DND-41 (cell line): ENCODE measurements around the gene ZSCAN4.
A peak's percentile ranks its signal among the peaks of the same experiment; 100 is the strongest.

Experiments
- ATAC-seq: fragments of 200-7000 bp; cut with Tn5 transposase; 3 replicates; pipeline ENCODE4 v1.9.1; 2021; ENCODE audit warnings: low read depth; ENCODE audit not compliant: insufficient read depth
- DNase-seq: peaks from one replicate; pipeline ENCODE4 v3.0.0-alpha.2; 2020
- H2AFZ ChIP-seq: 2 replicates; pipeline ENCODE4 v1.6.0; 2012; ENCODE audit warnings: low read depth, low read length
- H3K27ac ChIP-seq: 2 replicates; pipeline ENCODE4 v1.5.1; 2012; ENCODE audit warnings: low read length, inconsistent platforms
- H3K27me3 ChIP-seq: fragments of 200-600 bp; sonication (generic); 2 replicates; pipeline ENCODE4 v1.6.0; 2012; ENCODE audit warnings: low read length, mild to moderate bottlenecking, inconsistent platforms; ENCODE audit not compliant: insufficient read depth, poor library complexity
- H3K36me3 ChIP-seq: 2 replicates; pipeline ENCODE4 v1.5.1; 2012; ENCODE audit warnings: low read length, inconsistent platforms; ENCODE audit not compliant: insufficient read depth
- H3K4me1 ChIP-seq: 2 replicates; pipeline ENCODE4 v1.5.1; 2012; ENCODE audit warnings: mild to moderate bottlenecking, low read length; ENCODE audit not compliant: insufficient read depth
- H3K4me2 ChIP-seq: 2 replicates; pipeline ENCODE4 v1.6.0; 2012; ENCODE audit warnings: mild to moderate bottlenecking, moderate library complexity, low read length, inconsistent platforms; ENCODE audit not compliant: insufficient read depth
- H3K4me3 ChIP-seq, 2 experiments: fragments of 200-600 bp in 1 of 2; shearing (Covaris generic) in 1 of 2; 2 replicates each; pipeline ENCODE4 v1.5.1; 2012 to 2016; ENCODE audit warnings: inconsistent platforms in 2 of 2, low read length in 2 of 2, mild to moderate bottlenecking in 2 of 2, low read depth in 1 of 2, moderate library complexity in 1 of 2
- H3K79me2 ChIP-seq: 2 replicates; pipeline ENCODE4 v1.6.0; 2012; ENCODE audit warnings: low read length, inconsistent platforms; ENCODE audit not compliant: insufficient read depth
- H3K9ac ChIP-seq: 2 replicates; pipeline ENCODE4 v1.6.0; 2012; ENCODE audit warnings: low read depth, mild to moderate bottlenecking, inconsistent platforms, low read length, moderate library complexity
- H3K9me3 ChIP-seq: 2 replicates; pipeline ENCODE4 v1.5.1; 2012; ENCODE audit warnings: low read length, moderate library complexity, mild to moderate bottlenecking, inconsistent platforms; ENCODE audit not compliant: insufficient read depth, severe bottlenecking
- H4K20me1 ChIP-seq: 2 replicates; pipeline ENCODE4 v1.6.0; 2012; ENCODE audit warnings: low read length; ENCODE audit not compliant: insufficient read depth
- EZH2 ChIP-seq: IDR thresholded peaks from 3 replicates; pipeline ENCODE4 v1.6.1; 2012; ENCODE audit warnings: borderline replicate concordance, low read depth, mild to moderate bottlenecking, moderate library complexity, low read length, inconsistent platforms; ENCODE audit not compliant: severe bottlenecking
- TF ChIP-seq, protein P1 (sequence below): IDR thresholded peaks from 2 replicates; pipeline ENCODE4 v1.5.1; 2012; ENCODE audit warnings: borderline replicate concordance, low read length, moderate library complexity, mild to moderate bottlenecking; ENCODE audit not compliant: poor library complexity, severe bottlenecking; ENCODE audit errors: extremely low read depth

ZSCAN4 gene

DNA sequence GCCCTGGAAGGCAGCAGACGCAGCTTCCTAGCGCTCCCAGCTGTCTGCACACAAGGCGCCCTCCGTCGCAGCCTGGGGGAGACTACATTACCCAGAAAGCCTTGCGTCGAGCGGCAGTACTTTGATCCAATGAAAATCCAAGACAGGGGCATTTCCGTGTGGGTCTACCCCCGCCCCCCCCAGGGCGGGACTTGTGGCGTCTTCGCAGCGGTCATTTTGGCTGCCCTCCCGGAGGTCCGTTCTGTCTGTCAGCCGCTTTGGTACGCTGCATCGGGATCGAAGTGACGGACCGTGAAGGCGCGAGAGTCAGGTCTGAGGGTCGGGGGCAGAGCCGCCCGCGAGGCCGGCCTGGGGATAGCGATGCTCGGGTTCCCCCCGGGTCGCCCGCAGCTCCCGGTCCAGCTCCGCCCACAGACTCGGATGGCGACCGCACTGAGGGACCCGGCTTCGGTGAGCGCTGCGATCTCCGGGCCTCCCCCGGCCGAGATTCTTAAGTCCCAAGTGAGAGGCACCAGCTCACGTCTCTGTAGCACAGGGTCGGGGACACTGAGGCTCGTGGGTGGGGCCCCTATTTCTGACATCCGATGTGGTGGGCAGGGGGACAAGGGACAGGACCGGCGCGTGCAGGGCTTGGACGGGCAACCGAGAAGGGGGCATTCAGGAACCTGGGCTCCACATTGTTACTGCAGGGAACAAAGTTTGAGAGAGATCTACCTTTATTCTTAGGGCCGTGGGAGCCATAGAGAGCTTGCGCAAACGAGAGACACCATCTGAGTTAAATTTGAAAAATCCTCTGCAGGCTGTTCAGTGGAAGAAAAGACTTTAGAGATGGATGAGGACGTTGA lies 35.5 kb upstream of the ZSCAN4 start, which contains the start of gene ZNF211:
TSS of gene ZNF211 (plus strand) at position 182 of the 845 bp plus-strand sequence. CDS start at position 361, 179 bp downstream.
- peak within 1 kb of the TSS; percentile 73 for H3K27ac ChIP-seq
- H2AFZ ChIP-seq: peak within 1 kb of the TSS; percentile 88
- H3K4me1 ChIP-seq: peaks cover 26% of the 10 kb centered on the region
- no peaks in the 10 kb centered on the region for H4K20me1 ChIP-seq
- ATAC-seq (peak; percentile 99), DNase-seq (peak; percentile 94)
- peaks cover 21% of the 10 kb centered on the region for H3K79me2 ChIP-seq
- peaks cover 18% of the 10 kb centered on the region for H3K9me3 ChIP-seq
- no peak for TF ChIP-seq EZH2
- TF ChIP-seq, protein P1, sequence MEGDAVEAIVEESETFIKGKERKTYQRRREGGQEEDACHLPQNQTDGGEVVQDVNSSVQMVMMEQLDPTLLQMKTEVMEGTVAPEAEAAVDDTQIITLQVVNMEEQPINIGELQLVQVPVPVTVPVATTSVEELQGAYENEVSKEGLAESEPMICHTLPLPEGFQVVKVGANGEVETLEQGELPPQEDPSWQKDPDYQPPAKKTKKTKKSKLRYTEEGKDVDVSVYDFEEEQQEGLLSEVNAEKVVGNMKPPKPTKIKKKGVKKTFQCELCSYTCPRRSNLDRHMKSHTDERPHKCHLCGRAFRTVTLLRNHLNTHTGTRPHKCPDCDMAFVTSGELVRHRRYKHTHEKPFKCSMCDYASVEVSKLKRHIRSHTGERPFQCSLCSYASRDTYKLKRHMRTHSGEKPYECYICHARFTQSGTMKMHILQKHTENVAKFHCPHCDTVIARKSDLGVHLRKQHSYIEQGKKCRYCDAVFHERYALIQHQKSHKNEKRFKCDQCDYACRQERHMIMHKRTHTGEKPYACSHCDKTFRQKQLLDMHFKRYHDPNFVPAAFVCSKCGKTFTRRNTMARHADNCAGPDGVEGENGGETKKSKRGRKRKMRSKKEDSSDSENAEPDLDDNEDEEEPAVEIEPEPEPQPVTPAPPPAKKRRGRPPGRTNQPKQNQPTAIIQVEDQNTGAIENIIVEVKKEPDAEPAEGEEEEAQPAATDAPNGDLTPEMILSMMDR: peak; percentile 37
- peak within 1 kb of the TSS; percentile 77 for H3K9ac ChIP-seq
- no peaks in the 10 kb centered on the region for H3K27me3 ChIP-seq
- peaks cover 49% of the 10 kb centered on the region for H3K36me3 ChIP-seq
- peak within 1 kb of the TSS; percentile 92 for H3K4me2 ChIP-seq
- peak within 1 kb of the TSS; percentile 59 to 80; a peak in 3 of 4 replicates for H3K4me3 ChIP-seq

DNA sequence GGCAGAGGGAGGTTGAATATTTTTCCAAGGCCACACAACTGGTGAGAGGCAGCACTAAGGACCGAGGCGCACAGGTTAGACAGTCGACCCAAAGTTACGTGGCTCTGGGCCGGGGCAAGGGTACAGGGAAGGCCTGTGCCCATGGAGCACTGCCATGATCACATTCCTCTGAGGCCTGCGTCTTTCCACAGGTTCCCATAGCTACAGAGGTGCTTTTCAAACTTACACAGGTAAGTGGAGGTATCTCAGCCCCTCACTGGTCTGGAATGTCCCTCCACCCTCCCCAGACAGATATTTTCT lies 35.0 kb upstream of the ZSCAN4 start:
- ATAC-seq (no peak), DNase-seq (no peak)
- H3K9ac ChIP-seq: peak overlapping the region; percentile 77
- H3K79me2 ChIP-seq: peaks cover 21% of the 10 kb centered on the region
- peaks cover 23% of the 10 kb centered on the region for H3K9me3 ChIP-seq
- H3K27ac ChIP-seq: peak overlapping the region; percentile 73; the same call in 1 of the 2 replicates
- peak overlapping the region; percentile 88 for H2AFZ ChIP-seq
- TF ChIP-seq, protein P1: no peak
- TF ChIP-seq EZH2: no peak
- H3K4me3 ChIP-seq: peak overlapping the region; percentile 59 to 80; a peak in 3 of 4 replicates
- H3K36me3 ChIP-seq: peaks cover 55% of the 10 kb centered on the region
- H3K4me2 ChIP-seq: peak overlapping the region; percentile 92
- H3K27me3 ChIP-seq: no peaks in the 10 kb centered on the region
- no peaks in the 10 kb centered on the region for H4K20me1 ChIP-seq
- peaks cover 26% of the 10 kb centered on the region for H3K4me1 ChIP-seq

DNA sequence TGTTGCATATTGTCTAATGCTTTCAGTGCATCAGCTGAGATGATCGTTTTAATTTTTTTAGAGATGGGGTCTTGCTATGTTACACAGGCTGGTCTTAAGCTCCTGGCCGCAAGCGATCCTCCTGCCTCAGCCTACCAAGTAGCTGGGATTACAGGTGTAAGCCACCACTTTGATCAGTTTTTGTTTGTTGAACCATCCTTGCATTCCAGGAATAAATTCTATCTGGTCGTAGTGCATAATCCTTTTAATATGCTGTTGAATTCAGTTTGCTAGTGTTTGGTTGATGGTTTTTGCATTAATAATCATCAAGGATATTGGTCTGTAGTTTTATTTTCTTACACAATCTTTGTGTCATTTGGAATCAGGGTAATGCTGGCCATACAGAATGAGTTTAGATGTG lies 31.4 kb upstream of the ZSCAN4 start:
- H3K27ac ChIP-seq: no peak overlapping the region
- H3K4me2 ChIP-seq: no peak overlapping the region
- H3K4me1 ChIP-seq: peaks cover 21% of the 10 kb centered on the region
- peaks cover 24% of the 10 kb centered on the region for H3K79me2 ChIP-seq
- ATAC-seq: no peak
- no peak overlapping the region for H3K9ac ChIP-seq
- no peaks in the 10 kb centered on the region for H4K20me1 ChIP-seq
- no peaks in the 10 kb centered on the region for H3K27me3 ChIP-seq
- no peak overlapping the region for H2AFZ ChIP-seq
- DNase-seq: no peak
- TF ChIP-seq, protein P1: no peak
- no peak for TF ChIP-seq EZH2
- H3K4me3 ChIP-seq: no peak overlapping the region
- H3K36me3 ChIP-seq: peaks cover 83% of the 10 kb centered on the region
- H3K9me3 ChIP-seq: peaks cover 55% of the 10 kb centered on the region
